HEK293T (cell line): Measurements from ENCODE around the gene INCA1.

ENCODE experiments used
- CTCF ChIA-PET: fragments of 350-600 bp; formaldehyde crosslinking; extraction: SDS; loops from one replicate; lab custom pipeline; 2021; ENCODE audit warnings: antibody characterized with exemption, inconsistent platforms; lab: Yijun Ruan, JAX
- POLR2A ChIA-PET: fragments of 350-600 bp; formaldehyde crosslinking; extraction: SDS; loops from one replicate; lab custom pipeline; 2020; ENCODE audit warnings: antibody characterized with exemption, inconsistent platforms; lab: Yijun Ruan, JAX
- DNase-seq: peaks from one replicate; pipeline ENCODE4 v3.0.0; 2012; ENCODE audit warnings: mixed read lengths; ENCODE audit errors: extremely low spot score
- ARNT ChIP-seq: fragments of 450-650 bp; IDR thresholded peaks from 2 replicates; pipeline ENCODE4 v1.6.1; 2017; ENCODE audit warnings: mild to moderate bottlenecking
- BHLHE40 ChIP-seq: fragments of 450-650 bp; IDR thresholded peaks from 2 replicates; pipeline ENCODE4 v1.6.1; 2016; ENCODE audit warnings: mild to moderate bottlenecking, moderate library complexity, borderline replicate concordance
- CTBP1 ChIP-seq: fragments of 450-650 bp; IDR thresholded peaks from 2 replicates; pipeline ENCODE4 v1.6.1; 2016; ENCODE audit warnings: borderline replicate concordance
- ELF4 ChIP-seq: fragments of 450-650 bp; IDR thresholded peaks from 2 replicates; pipeline ENCODE4 v1.6.1; 2017; ENCODE audit warnings: antibody characterized with exemption
- FOXA1 ChIP-seq: fragments of 450-650 bp; IDR thresholded peaks from 2 replicates; pipeline ENCODE4 v1.6.1; 2016; ENCODE audit warnings: mild to moderate bottlenecking
- FOXK2 ChIP-seq: fragments of 450-650 bp; IDR thresholded peaks from 2 replicates; pipeline ENCODE4 v1.6.1; 2016; ENCODE audit warnings: mild to moderate bottlenecking
- FOXM1 ChIP-seq: fragments of 450-650 bp; IDR thresholded peaks from 2 replicates; pipeline ENCODE4 v1.6.1; 2017; ENCODE audit warnings: mild to moderate bottlenecking, borderline replicate concordance
- HDGF ChIP-seq: fragments of 450-650 bp; IDR thresholded peaks from 2 replicates; pipeline ENCODE4 v1.6.1; 2017; ENCODE audit warnings: antibody characterized with exemption, borderline replicate concordance
- L3MBTL2 ChIP-seq: fragments of 450-650 bp; conservative IDR thresholded peaks from 2 replicates; pipeline ENCODE4 v1.6.1; 2016; ENCODE audit warnings: mild to moderate bottlenecking
- LEF1 ChIP-seq: fragments of 450-650 bp; IDR thresholded peaks from 2 replicates; pipeline ENCODE4 v1.6.1; 2017; ENCODE audit warnings: mild to moderate bottlenecking, borderline replicate concordance
- NFRKB ChIP-seq: fragments of 450-650 bp; IDR thresholded peaks from 2 replicates; pipeline ENCODE4 v1.6.1; 2016; ENCODE audit warnings: mild to moderate bottlenecking, moderate library complexity
- PKNOX1 ChIP-seq: fragments of 450-650 bp; IDR thresholded peaks from 2 replicates; pipeline ENCODE4 v1.6.1; 2016
- SP1 ChIP-seq: fragments of 450-650 bp; IDR thresholded peaks from 2 replicates; pipeline ENCODE4 v1.6.1; 2017
- SUZ12 ChIP-seq: fragments of 450-650 bp; IDR thresholded peaks from 2 replicates; pipeline ENCODE4 v1.6.1; 2016; ENCODE audit warnings: mild to moderate bottlenecking
- TARDBP ChIP-seq: fragments of 450-650 bp; IDR thresholded peaks from 2 replicates; pipeline ENCODE4 v1.6.1; 2016
- ZNF384 ChIP-seq: fragments of 450-650 bp; IDR thresholded peaks from 2 replicates; pipeline ENCODE4 v1.6.1; 2016

The INCA1 gene

GRCh38 chr17:4965311-4965986 lies 31.9 kb downstream of the INCA1 start:
- no peak for DNase-seq
- POLR2A ChIA-PET, result interaction anchor here (0.8 to 4.3 kb wide), 6 partner anchors 11 to 56 kb away, joined by 3 to 110 read pairs (median 52); partner anchors contain the start of genes CAMTA2, ENO3, PFN1 and RNF167
- CTCF ChIA-PET, result interaction anchor here (1.7 to 2.5 kb wide), 2 partner anchors 22 to 56 kb away, joined by 7 to 8 read pairs; partner anchors contain the start of gene CAMTA2
- TF ChIP-seq TARDBP, result no peak
- no peak for TF ChIP-seq FOXK2
- no peak for TF ChIP-seq NFRKB
- no peak for TF ChIP-seq ARNT
- TF ChIP-seq SUZ12, result no peak
- no peak for TF ChIP-seq HDGF
- no peak for TF ChIP-seq BHLHE40
- no peak for TF ChIP-seq ZNF384
- no peak for TF ChIP-seq PKNOX1
- TF ChIP-seq ELF4, result no peak

GRCh38 chr17:4960279-4960922 lies 36.9 kb downstream of the INCA1 start:
- no peak for DNase-seq
- POLR2A ChIA-PET, result no interaction called here
- no peak for TF ChIP-seq FOXM1
- no peak for TF ChIP-seq FOXK2
- no peak for TF ChIP-seq SUZ12
- TF ChIP-seq ZNF384, result no peak
- TF ChIP-seq SP1, result no peak
- no peak for TF ChIP-seq L3MBTL2
- TF ChIP-seq ELF4, result no peak
- TF ChIP-seq CTBP1, result no peak
- CTCF ChIA-PET, result no interaction called here

GRCh38 chr17:4959261-4959965 lies 37.9 kb downstream of the INCA1 start:
- TF ChIP-seq SUZ12, result no peak
- no peak for TF ChIP-seq LEF1
- TF ChIP-seq CTBP1, result no peak
- TF ChIP-seq FOXK2, result no peak
- TF ChIP-seq SP1, result no peak
- no peak for TF ChIP-seq TARDBP
- TF ChIP-seq BHLHE40, result no peak
- CTCF ChIA-PET, result no interaction called here
- DNase-seq, result no peak
- POLR2A ChIA-PET, result interaction anchor here (0.7 kb wide), 1 partner anchor 19 kb away, joined by 3 read pairs; the partner anchor contains the start of genes RNF167 and SLC25A11

- DNase-seq, result no peak
- TF ChIP-seq BHLHE40 (no peak), TARDBP (no peak), HDGF (no peak), PKNOX1 (no peak), ZNF384 (no peak), FOXM1 (no peak), SP1 (no peak), L3MBTL2 (no peak), NFRKB (no peak)
- POLR2A ChIA-PET, result interaction anchor here (1.4 to 9.2 kb wide), 3 partner anchors 8 to 18 kb away, joined by 3 to 110 read pairs (median 12); partner anchors contain the start of genes PFN1, RNF167, SLC25A11 and SPAG7
- CTCF ChIA-PET, result interaction anchor here (0.8 kb wide), 1 partner anchor 49 kb away, joined by 3 read pairs; no protein-coding TSS in a partner anchor
These were observed 39.2 kb downstream of the INCA1 start for GRCh38 chr17:4958102-4958501.

- no peak for DNase-seq
- ChIA-PET POLR2A (interaction anchor here (2.3 to 9.2 kb wide), 3 partner anchors 10 to 17 kb away, joined by 12 to 110 read pairs (median 14); partner anchors contain the start of genes RNF167, SLC25A11 and SPAG7), CTCF (interaction anchor here (0.6 to 1.0 kb wide), 2 partner anchors 11 to 276 kb away, joined by 3 to 4 read pairs; partner anchors contain the start of gene SPAG7)
- no peak for TF ChIP-seq NFRKB
- no peak for TF ChIP-seq SP1
- no peak for TF ChIP-seq FOXA1
- no peak for TF ChIP-seq ELF4
- no peak for TF ChIP-seq L3MBTL2
These were observed 40.7 kb downstream of the INCA1 start for GRCh38 chr17:4956493-4957061.

- POLR2A ChIA-PET, result interaction anchor here (1.6 to 9.2 kb wide), 3 partner anchors 8 to 15 kb away, joined by 4 to 110 read pairs (median 14); partner anchors contain the start of genes RNF167, SLC25A11 and SPAG7
- no peak for DNase-seq
- TF ChIP-seq HDGF, result no peak
- TF ChIP-seq FOXK2, result no peak
- TF ChIP-seq PKNOX1, result no peak
- no peak for TF ChIP-seq FOXA1
- no peak for TF ChIP-seq SUZ12
- no peak for TF ChIP-seq LEF1
- TF ChIP-seq TARDBP, result no peak
- no peak for TF ChIP-seq ZNF384
- TF ChIP-seq NFRKB, result no peak
- TF ChIP-seq L3MBTL2, result no peak
- TF ChIP-seq ARNT, result no peak
- no peak for TF ChIP-seq BHLHE40
- TF ChIP-seq ELF4, result no peak
- TF ChIP-seq FOXM1, result no peak
- no peak for TF ChIP-seq CTBP1
- no peak for TF ChIP-seq SP1
- CTCF ChIA-PET, result no interaction called here
These were observed 42.2 kb downstream of the INCA1 start for GRCh38 chr17:4955091-4955490.
